SU-DHL-6 (cell line): ENCODE data around the gene NDUFB1.

Experiments used
- H2AFZ ChIP-seq: fragments of 200-600 bp; sonication (generic); 2 replicates; pipeline ENCODE4 v1.6.1; 2014; ENCODE audit warnings: low read depth, mild to moderate bottlenecking, moderate library complexity, mixed read lengths, antibody characterized with exemption, low read length; ENCODE audit not compliant: severe bottlenecking
- H3F3A ChIP-seq: fragments of 200-600 bp; shearing (Covaris generic); 2 replicates; pipeline ENCODE4 v1.6.0; 2016; ENCODE audit warnings: antibody characterized with exemption, mild to moderate bottlenecking; ENCODE audit not compliant: insufficient read depth
- H3K27ac ChIP-seq: fragments of 200-600 bp; sonication (generic); 2 replicates; pipeline ENCODE4 v1.5.1; 2016; ENCODE audit warnings: low read depth, mild to moderate bottlenecking, low read length, moderate library complexity, mixed read lengths
- H3K27me3 ChIP-seq: fragments of 200-600 bp; sonication (generic), shearing (Covaris generic); 2 replicates; pipeline ENCODE4 v1.6.0; 2014; ENCODE audit warnings: mild to moderate bottlenecking, low read length
- H3K36me3 ChIP-seq: fragments of 200-600 bp; sonication (generic); 2 replicates; pipeline ENCODE4 v1.6.1; 2014; ENCODE audit warnings: mild to moderate bottlenecking, low read length, mixed read lengths
- H3K4me2 ChIP-seq: fragments of 300-600, 200-600 bp; shearing (Covaris generic), sonication (generic); 2 replicates; pipeline ENCODE4 v1.6.0; 2014; ENCODE audit warnings: low read length, low read depth, mild to moderate bottlenecking; ENCODE audit not compliant: poor library complexity, severe bottlenecking
- H3K4me3 ChIP-seq: fragments of 200-600 bp; sonication (generic); 2 replicates; pipeline ENCODE4 v1.5.1; 2014; ENCODE audit warnings: antibody characterized with exemption, low read length, mild to moderate bottlenecking, mixed read lengths; ENCODE audit not compliant: insufficient read depth, poor library complexity, severe bottlenecking
- H3K79me2 ChIP-seq: fragments of 200-600 bp; sonication (generic); 2 replicates; pipeline ENCODE4 v1.6.1; 2014; ENCODE audit warnings: mild to moderate bottlenecking, low read length, moderate library complexity; ENCODE audit not compliant: insufficient read depth
- H3K9ac ChIP-seq: fragments of 200-600 bp; sonication (generic); 2 replicates; pipeline ENCODE4 v1.7.0; 2014; ENCODE audit warnings: mild to moderate bottlenecking, low read length
- H3K9me2 ChIP-seq: fragments of 200-600 bp; sonication (generic); replicated peaks from 2 replicates; pipeline ENCODE4 v1.6.1; 2014; ENCODE audit warnings: low read length; ENCODE audit not compliant: insufficient read depth
- H3K9me3 ChIP-seq: fragments of 200-600 bp; sonication (generic); 2 replicates; pipeline ENCODE4 v1.6.1; 2014; ENCODE audit warnings: low read length, mixed read lengths; ENCODE audit not compliant: insufficient read depth
- H4K20me1 ChIP-seq: fragments of 200-600 bp; sonication (generic); 2 replicates; pipeline ENCODE4 v1.6.1; 2014; ENCODE audit warnings: low read depth, mild to moderate bottlenecking, antibody characterized with exemption, low read length, moderate library complexity, mixed read lengths
- CTCF ChIP-seq: fragments of 200-600 bp; sonication (generic); IDR thresholded peaks from one replicate; pipeline ENCODE4 v1.5.1; 2017; ENCODE audit warnings: antibody characterized with exemption, mild to moderate bottlenecking, low read length, moderate library complexity; ENCODE audit not compliant: insufficient read depth, poor library complexity, severe bottlenecking
- EZH2phosphoT487 ChIP-seq: fragments of 200-600 bp; sonication (generic), shearing (Covaris generic); conservative IDR thresholded peaks from 2 replicates; pipeline ENCODE4 v1.6.1; 2018; ENCODE audit warnings: mild to moderate bottlenecking, antibody characterized with exemption, low read length, moderate library complexity, mixed read lengths

Gene NDUFB1

DNA sequence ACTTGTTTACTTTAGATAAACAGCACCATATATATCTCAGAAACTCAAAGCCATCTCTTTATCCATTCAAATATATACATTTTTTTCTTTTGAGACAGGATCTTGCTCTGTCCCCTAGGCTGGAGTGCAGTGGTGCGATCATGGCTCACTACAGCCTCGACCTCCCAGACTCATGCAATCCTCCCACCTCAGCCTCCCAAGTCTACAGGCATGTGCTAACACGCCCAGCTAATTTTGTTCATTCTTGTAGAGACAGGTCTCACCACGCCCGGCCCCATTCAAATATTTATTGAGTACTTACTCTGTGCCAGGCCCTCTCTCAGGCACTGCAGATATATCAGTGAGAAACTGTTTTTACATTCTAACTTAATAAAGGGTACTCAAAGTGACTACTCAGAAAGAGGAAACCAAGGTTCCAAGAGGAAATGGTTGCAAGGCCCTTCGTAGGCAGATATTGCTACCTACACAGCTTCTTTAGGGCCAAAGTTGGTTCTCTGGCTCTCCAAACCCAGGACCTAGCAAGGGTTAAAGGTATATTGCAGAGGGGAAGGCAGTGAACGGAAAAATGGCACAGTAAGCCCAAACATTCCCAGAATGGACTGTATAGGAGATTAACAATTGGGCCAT, 18.0 kb downstream of the NDUFB1 start:
- no peaks in the 10 kb centered on the region for H3K27me3 ChIP-seq
- H3K9me2 ChIP-seq, result no peaks in the 10 kb centered on the region
- H3K4me3 ChIP-seq, result no peak overlapping the region
- TF ChIP-seq EZH2phosphoT487, result no peak
- no peak for TF ChIP-seq CTCF
- no peaks in the 10 kb centered on the region for H3K9me3 ChIP-seq
- no peak overlapping the region for H2AFZ ChIP-seq
- H3K27ac ChIP-seq, result no peak overlapping the region
- H3F3A ChIP-seq, result peaks cover 6% of the 10 kb centered on the region
- peaks cover 42% of the 10 kb centered on the region for H3K79me2 ChIP-seq
- no peaks in the 10 kb centered on the region for H4K20me1 ChIP-seq
- no peak overlapping the region for H3K9ac ChIP-seq
- H3K4me2 ChIP-seq, result no peak overlapping the region
- no peaks in the 10 kb centered on the region for H3K36me3 ChIP-seq

DNA sequence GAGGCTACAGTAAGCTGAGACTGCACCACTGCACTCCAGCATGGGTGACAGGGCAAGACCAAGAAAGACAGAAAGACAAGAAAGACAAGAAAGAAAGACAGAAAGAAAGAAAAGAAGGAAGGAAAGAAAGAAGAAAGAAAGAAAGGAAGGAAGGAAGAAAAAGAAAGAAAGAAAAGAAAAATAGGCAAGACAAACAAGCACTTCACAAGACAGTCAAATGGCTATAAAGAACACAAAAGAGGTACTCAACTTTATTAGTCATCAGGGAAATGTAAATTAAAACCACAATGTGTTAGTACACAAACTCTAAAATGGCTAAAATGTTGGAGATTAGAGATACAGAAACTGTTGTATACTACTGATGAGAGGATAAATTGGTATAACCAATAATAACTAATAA, 21.7 kb downstream of the NDUFB1 start:
- no peak overlapping the region for H3K27ac ChIP-seq
- H4K20me1 ChIP-seq, result no peaks in the 10 kb centered on the region
- H2AFZ ChIP-seq, result no peak overlapping the region
- peaks cover 38% of the 10 kb centered on the region for H3K79me2 ChIP-seq
- H3K9me3 ChIP-seq, result no peaks in the 10 kb centered on the region
- no peak overlapping the region for H3K4me2 ChIP-seq
- H3K9me2 ChIP-seq, result no peaks in the 10 kb centered on the region
- no peaks in the 10 kb centered on the region for H3F3A ChIP-seq
- H3K9ac ChIP-seq, result no peak overlapping the region
- TF ChIP-seq CTCF, result no peak
- TF ChIP-seq EZH2phosphoT487, result no peak
- H3K36me3 ChIP-seq, result no peaks in the 10 kb centered on the region
- H3K4me3 ChIP-seq, result no peak overlapping the region
- H3K27me3 ChIP-seq, result no peaks in the 10 kb centered on the region

DNA sequence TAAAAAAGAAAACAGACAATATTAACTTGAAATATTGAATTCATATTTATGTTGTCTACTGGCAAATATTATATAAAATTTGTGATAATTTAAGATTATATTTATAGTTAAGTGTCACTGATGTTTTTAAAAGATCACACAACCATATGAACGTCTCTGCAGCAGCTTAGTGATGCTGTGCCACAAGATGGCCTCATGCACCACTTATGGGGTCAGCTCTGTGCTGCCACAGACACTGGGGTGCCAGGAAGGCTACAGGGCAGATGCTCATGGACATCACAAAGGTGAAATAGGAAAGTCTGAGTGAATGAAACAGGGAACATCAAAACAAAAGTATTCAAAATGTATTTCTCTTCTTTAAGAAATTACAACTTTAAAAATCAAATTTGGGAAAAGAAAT, 28.2 kb downstream of the NDUFB1 start:
- H3K9me2 ChIP-seq, result no peaks in the 10 kb centered on the region
- TF ChIP-seq EZH2phosphoT487, result no peak
- peak; percentile 19 for TF ChIP-seq CTCF
- H3K27me3 ChIP-seq, result no peaks in the 10 kb centered on the region
- H4K20me1 ChIP-seq, result no peaks in the 10 kb centered on the region
- no peaks in the 10 kb centered on the region for H3K9me3 ChIP-seq
- no peaks in the 10 kb centered on the region for H3F3A ChIP-seq
- H3K4me3 ChIP-seq, result no peak overlapping the region
- no peak overlapping the region for H3K4me2 ChIP-seq
- no peaks in the 10 kb centered on the region for H3K36me3 ChIP-seq
- no peak overlapping the region for H3K27ac ChIP-seq
- no peak overlapping the region for H3K9ac ChIP-seq
- peaks cover 9% of the 10 kb centered on the region for H3K79me2 ChIP-seq
- H2AFZ ChIP-seq, result no peak overlapping the region
